Fibroblast of skin of scalp (primary cell): ENCODE results near the gene GLIS2.

Experiments
- DNase-seq: peaks from one replicate; pipeline ENCODE4 v3.0.0-alpha.2; 2013

GLIS2 gene

GRCh38 chr16:4298761-4299522, 16.9 kb upstream of the GLIS2 start:
- peak; percentile 96 for DNase-seq

DNA sequence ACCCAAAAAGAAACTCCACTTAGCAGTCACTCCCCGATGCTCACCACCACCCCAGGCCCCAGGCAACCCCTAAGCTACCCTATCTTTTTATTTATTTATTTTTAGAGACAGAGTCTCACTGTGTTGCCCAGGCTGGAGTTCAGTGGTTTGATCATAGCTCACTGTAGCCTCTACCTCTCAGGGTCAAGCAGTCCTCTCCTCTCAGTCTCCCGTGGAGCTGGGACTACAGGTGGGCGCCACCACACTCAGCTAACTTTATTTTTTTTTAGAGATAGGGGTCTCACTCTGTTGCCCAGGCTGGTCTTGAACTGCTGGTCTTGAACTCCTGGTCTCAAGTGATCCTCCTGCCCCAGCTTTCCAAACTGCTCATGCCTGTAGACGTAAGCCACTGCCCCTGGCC, 14.7 kb upstream of the GLIS2 start:
- DNase-seq = no peak

DNA sequence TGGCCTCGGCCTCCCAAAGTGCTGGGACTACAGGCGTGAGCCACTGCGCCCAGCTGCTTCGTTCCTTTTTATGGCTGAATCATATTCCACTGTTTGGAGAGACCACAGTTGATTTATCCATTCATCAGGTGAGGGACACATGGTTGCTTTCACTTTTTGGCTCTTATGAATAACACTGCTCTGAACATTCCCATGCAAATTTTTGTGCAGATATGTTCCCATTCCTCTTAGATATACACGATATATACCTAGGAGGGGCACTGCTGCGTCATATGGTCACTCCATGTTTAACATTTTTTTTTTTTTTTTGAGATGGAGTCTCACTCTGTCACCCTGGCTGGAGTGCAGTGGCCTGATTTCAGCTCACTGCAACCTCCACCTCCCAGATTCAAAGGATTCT, 13.9 kb upstream of the GLIS2 start:
- no peak for DNase-seq

DNA sequence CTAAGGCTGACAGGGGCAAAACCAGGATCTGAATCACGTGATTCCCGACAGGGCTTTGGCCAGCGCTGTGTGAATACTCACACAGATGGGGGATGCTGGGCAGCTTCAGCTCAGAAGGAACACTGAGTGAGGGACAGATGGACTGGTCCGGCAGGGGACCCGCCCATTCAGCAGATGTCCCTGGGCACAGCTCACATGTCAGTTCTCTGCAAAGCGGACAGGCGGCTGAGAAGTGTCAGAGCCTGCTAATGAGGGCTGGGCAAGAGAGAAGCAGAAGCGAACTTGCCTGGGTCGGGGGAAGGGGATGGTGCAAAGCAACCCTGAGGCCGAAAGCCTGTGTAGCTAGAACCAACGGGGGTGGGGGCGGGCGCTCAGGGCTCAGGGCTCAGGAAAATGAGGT, 11.9 kb upstream of the GLIS2 start:
- no peak for DNase-seq

GRCh38 chr16:4306470-4307214, 9.2 kb upstream of the GLIS2 start:
- DNase-seq = no peak

DNA sequence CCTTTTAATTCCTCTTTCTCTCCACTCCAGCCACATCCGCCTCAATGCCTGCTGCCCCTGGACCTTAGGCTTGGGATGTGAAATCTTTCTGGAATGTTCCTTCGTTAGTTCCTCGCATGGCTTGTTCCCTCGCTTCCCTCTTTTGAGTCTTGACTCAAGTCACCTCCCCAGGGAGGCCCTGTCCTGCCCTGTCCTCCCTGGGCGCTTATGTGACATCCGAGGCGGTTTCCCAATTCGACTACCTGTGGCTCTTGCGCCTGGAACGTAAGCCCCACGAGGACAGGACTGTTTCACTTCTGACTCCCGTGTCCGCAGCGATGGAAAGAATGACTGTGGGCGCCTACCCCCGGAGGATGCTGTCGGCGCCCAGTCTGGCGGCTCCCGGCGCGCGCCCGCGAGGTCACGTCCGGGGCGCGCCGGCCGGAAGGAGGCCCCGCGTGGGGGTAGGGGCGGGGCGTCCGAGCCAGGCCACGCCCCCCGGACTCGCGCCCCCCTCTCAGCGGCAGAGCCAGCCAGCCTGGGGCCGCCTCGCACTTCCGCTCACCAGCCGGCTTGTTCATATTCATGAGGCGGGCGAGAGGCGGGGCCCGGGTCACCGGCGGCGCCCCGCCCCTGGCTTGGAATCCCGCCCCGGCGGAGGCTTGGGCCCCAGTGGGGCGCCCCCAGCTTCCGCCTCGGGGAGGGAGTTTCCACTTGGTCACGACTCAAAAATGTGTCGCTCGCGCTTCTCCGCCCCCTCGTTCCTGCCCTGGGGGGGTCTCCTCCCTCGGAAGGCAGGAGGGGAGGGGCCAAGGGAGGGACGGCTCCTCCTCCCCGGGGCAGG, 8.4 kb upstream of the GLIS2 start:
- DNase-seq = peak; percentile 98

GRCh38 chr16:4309102-4309832, 6.6 kb upstream of the GLIS2 start:
- DNase-seq = no peak

GRCh38 chr16:4309833-4310266, 6.0 kb upstream of the GLIS2 start:
- DNase-seq = peak; percentile 86

GRCh38 chr16:4313563-4314531, 2.0 kb upstream of the GLIS2 start:
- peak; percentile 34 for DNase-seq

DNA sequence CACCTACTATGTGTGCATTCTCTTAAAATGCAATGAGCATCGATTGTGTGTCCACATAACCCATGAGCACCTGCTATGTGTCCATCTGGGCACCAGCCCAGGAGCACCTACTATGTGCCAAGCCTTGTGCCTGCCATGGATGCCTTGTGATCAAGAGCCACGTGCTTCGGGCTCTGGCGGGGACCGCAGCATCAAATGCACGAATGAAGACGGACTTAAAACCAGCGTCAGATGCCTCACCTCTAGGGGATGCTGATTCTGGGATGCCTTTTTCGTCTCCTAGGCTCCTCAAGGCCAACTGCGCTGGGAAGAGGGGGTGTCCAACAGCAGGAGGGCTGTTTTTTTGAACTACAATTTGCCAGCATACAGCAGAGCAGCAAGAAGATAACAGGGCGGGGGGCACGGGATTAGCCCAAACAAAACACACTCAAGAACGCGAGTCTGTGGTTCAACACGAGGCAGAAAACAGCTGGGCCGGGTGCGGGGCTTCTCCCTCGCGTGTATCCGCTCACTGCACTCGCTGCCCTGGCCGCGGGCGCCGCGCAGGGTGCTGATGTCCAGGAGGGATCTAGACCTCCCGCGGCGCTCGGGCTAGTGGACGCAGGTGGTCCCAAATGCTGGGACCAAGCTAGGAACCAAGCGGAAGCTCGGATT, 1.2 kb upstream of the GLIS2 start:
- peak; percentile 49 for DNase-seq

GRCh38 chr16:4316108-4316863, 419 bp downstream of the GLIS2 start:
- DNase-seq = no peak

GRCh38 chr16:4316864-4317531, 1.1 kb downstream of the GLIS2 start:
- DNase-seq = no peak

DNA sequence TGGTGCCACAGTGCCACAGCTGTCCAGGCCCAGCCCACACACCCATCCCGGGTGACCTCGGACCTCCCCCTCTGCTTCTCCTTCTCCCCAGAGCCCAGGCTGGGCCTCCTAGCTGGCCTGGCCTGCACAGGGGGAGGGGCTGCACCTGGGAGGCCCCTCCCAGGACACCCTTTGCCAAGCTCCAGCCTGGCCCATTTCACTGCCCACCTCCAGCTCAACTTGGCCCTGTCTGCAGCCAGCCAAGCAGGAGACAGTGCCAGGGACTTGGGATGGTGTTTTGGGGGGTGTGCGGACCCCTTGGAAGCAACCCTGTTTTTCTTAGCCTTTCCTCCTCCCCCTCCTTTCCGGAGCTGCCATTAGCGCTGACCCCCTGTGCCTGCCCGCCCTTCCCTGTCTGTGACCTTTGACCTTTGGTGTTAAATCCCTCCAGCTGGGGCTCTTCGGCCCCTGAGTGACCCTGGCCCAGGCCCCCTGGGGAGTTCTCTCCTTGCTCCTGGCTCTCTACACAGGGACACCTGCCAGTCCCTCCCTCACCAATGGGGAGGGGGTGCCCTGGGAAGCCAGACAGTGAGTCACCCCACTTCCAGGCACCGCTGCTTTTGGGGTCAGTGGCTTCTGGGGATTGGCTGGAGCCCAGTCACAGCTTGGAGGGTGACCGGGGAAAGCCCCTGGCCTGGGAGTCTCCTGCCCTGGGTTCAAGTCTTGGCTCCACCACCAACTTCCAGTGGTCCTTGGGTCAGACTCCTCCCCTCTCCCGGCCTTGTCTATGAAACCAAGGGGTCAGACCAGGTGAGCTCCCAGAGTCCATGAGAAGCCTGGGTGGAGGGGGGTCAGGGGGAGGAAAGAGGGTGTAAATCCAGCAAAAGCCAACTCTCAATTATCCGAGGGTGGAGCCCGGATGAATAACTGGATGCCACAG, 1.9 kb downstream of the GLIS2 start:
- DNase-seq = no peak

- DNase-seq = no peak
These were observed 2.6 kb downstream of the GLIS2 start for GRCh38 chr16:4318451-4318910.

GRCh38 chr16:4318967-4319366, 3.1 kb downstream of the GLIS2 start:
- no peak for DNase-seq

- DNase-seq = peak; percentile 36
These were observed 3.9 kb downstream of the GLIS2 start for GRCh38 chr16:4319454-4320421.
